Chondrocyte (in vitro differentiated cells): ENCODE results near the gene STX5. TPM values are rescaled to one million over a fixed set of nuclear protein-coding genes. Genes with fewer than 3 reads are reported as not detected.
A peak's percentile ranks its signal among the peaks of the same experiment; 100 is the strongest.
"Not testable (repeated sequence)": the region's sequence is repeated elsewhere in the genome, so short reads cannot be mapped to it uniquely, and the experiment has no call there.

Experiments used
- DNase-seq: peaks from one replicate; pipeline ENCODE4 v3.0.0; 2021; ENCODE audit warnings: mixed read lengths, low spot score
- H3K27ac Mint-ChIP-seq: one replicate; pipeline ENCODE4 v1.8.0; 2021; ENCODE audit warnings: mild to moderate bottlenecking, moderate library complexity, mixed read lengths; ENCODE audit not compliant: unreplicated experiment
- H3K27me3 Mint-ChIP-seq: 2 replicates; pipeline ENCODE4 v1.8.0; 2021; ENCODE audit warnings: low read depth, mixed read lengths
- H3K36me3 Mint-ChIP-seq: 2 replicates; pipeline ENCODE4 v1.8.0; 2021; ENCODE audit warnings: low read depth, mixed read lengths
- H3K4me1 Mint-ChIP-seq: 2 replicates; pipeline ENCODE4 v1.8.0; 2021; ENCODE audit warnings: low read depth, mild to moderate bottlenecking, mixed read lengths
- H3K4me3 Mint-ChIP-seq: one replicate; pipeline ENCODE4 v1.8.0; 2021; ENCODE audit warnings: mild to moderate bottlenecking, moderate library complexity, mixed read lengths; ENCODE audit not compliant: unreplicated experiment
- H3K9me3 Mint-ChIP-seq: 2 replicates; pipeline ENCODE4 v1.8.0; 2021; ENCODE audit warnings: low read depth, mixed read lengths
- CTCF ChIP-seq: fragments of 200-600 bp; sonication (generic); IDR thresholded peaks from 2 replicates; pipeline ENCODE4 v1.5.0; 2021; ENCODE audit warnings: antibody characterized with exemption, mild to moderate bottlenecking, moderate library complexity
- microRNA-seq: library from miRNA; unstranded; fragments of <30 nt; microRNA quantifications from one replicate; pipeline ENCODE4 v1.2.0, GENCODE V29; 2020; ENCODE audit warnings: borderline number of aligned reads
- total RNA-seq: library from RNA; stranded (reverse); gene quantifications from 3 replicates; pipeline ENCODE4 v1.2.1, GENCODE V29; 2021

Gene STX5
- total RNA-seq, 1 donor from 2014 or later = 45.5 TPM

GRCh38 chr11:62770778-62771143 is 61.1 kb downstream of the STX5 start:
- Mint-ChIP-seq H3K4me1 (peaks cover 23% of the 10 kb centered on the region), H3K27me3 (no peaks in the 10 kb centered on the region), H3K4me3 (peak overlapping the region; percentile 86), H3K9me3 (no peaks in the 10 kb centered on the region), H3K27ac (peak overlapping the region; percentile 96), H3K36me3 (peaks cover 7% of the 10 kb centered on the region)
- no peak for DNase-seq
- no peak for TF ChIP-seq CTCF

- Mint-ChIP-seq H3K4me1 (peaks cover 14% of the 10 kb centered on the region), H3K4me3 (peak overlapping the region; percentile 94)
- not testable (repeated sequence) for DNase-seq, H3K27ac Mint-ChIP-seq, H3K27me3 Mint-ChIP-seq, H3K36me3 Mint-ChIP-seq, H3K9me3 Mint-ChIP-seq
Observed at GRCh38 chr11:62760867-62761227, 71.0 kb downstream of the STX5 start.

- Mint-ChIP-seq H3K27ac (no peak overlapping the region), H3K36me3 (no peaks in the 10 kb centered on the region), H3K27me3 (no peaks in the 10 kb centered on the region), H3K4me3 (no peak overlapping the region), H3K9me3 (no peaks in the 10 kb centered on the region), H3K4me1 (peaks cover 25% of the 10 kb centered on the region)
- TF ChIP-seq CTCF = no peak
- no peak for DNase-seq
Observed at GRCh38 chr11:62757846-62758788, 73.7 kb downstream of the STX5 start.

Small RNA genes lying within 50 kb of the gene (microRNA-seq; reads per million reads assigned to microRNA genes)
- 2.8 reads per million for gene MIR6514
- gene MIR6748 = not detected

Other genes with a start within 250 kb of the STX5 start
- gene TUT1, start 240.5 kb downstream of the STX5 start, total RNA-seq = 9.6 to 15.2 TPM (median 11.8 TPM) in 3 replicates
- gene MTA2, start 230.2 kb downstream of the STX5 start, total RNA-seq = 81.7 to 89.3 TPM (median 83.0 TPM) in 3 replicates
- 55.2 to 76.6 TPM (median 58.9 TPM) in 3 replicates for gene EML3, start 219.3 kb downstream of the STX5 start, total RNA-seq
- 2.4 to 5.8 TPM (median 3.5 TPM) in 3 replicates for gene ROM1, start 218.8 kb downstream of the STX5 start, total RNA-seq
- gene B3GAT3, start 210.1 kb downstream of the STX5 start, total RNA-seq = 35.3 to 40.1 TPM (median 37.7 TPM) in 3 replicates
- gene GANAB, start 185.4 kb downstream of the STX5 start, total RNA-seq = 348 to 394 TPM (median 359 TPM) in 3 replicates
- gene INTS5, start 178.7 kb downstream of the STX5 start, total RNA-seq = 17.0 to 18.1 TPM (median 17.2 TPM) in 3 replicates
- 39.0 to 61.1 TPM (median 47.5 TPM) in 3 replicates for gene C11orf98, start 166.8 kb downstream of the STX5 start, total RNA-seq
- gene CSKMT, start 166.7 kb downstream of the STX5 start, total RNA-seq = 7.8 to 8.4 TPM (median 8.4 TPM) in 3 replicates
- 4.8 to 5.7 TPM (median 5.5 TPM) in 3 replicates for gene UQCC3, start 160.4 kb downstream of the STX5 start, total RNA-seq
- 2.8 to 8.3 TPM (median 4.2 TPM) in 3 replicates for gene LBHD1, start 159.8 kb downstream of the STX5 start, total RNA-seq
- 72.0 to 82.2 TPM (median 81.6 TPM) in 3 replicates for gene UBXN1, start 153.0 kb downstream of the STX5 start, total RNA-seq
- 0.20 to 0.51 TPM (median 0.21 TPM) in 3 replicates for gene LRRN4CL, start 142.5 kb downstream of the STX5 start, total RNA-seq
- gene BSCL2, start 124.6 kb downstream of the STX5 start, total RNA-seq = 36.6 to 76.0 TPM (median 43.2 TPM) in 3 replicates
- gene GNG3, start 124.4 kb downstream of the STX5 start, total RNA-seq = not detected in 3 replicates
- 43.6 to 53.8 TPM (median 45.6 TPM) in 3 replicates for gene HNRNPUL2, start 104.6 kb downstream of the STX5 start, total RNA-seq
- gene TTC9C, start 103.6 kb downstream of the STX5 start, total RNA-seq = 33.0 to 36.8 TPM (median 36.7 TPM) in 3 replicates
- gene ZBTB3, start 77.9 kb downstream of the STX5 start, total RNA-seq = 10.2 to 13.0 TPM (median 11.3 TPM) in 3 replicates
- gene POLR2G, start 70.5 kb downstream of the STX5 start, total RNA-seq = 75.9 to 77.8 TPM (median 77.0 TPM) in 3 replicates
- gene TAF6L, start 60.7 kb downstream of the STX5 start, total RNA-seq = 18.8 to 31.0 TPM (median 21.4 TPM) in 3 replicates
- gene TMEM179B, start 44.6 kb downstream of the STX5 start, total RNA-seq = 29.4 to 44.9 TPM (median 35.1 TPM) in 3 replicates
- gene TMEM223, start 40.0 kb downstream of the STX5 start, total RNA-seq = 11.4 to 16.2 TPM (median 14.7 TPM) in 3 replicates
- gene NXF1, start 26.6 kb downstream of the STX5 start, total RNA-seq = 51.3 to 69.5 TPM (median 52.4 TPM) in 3 replicates
- 0.65 TPM in 1 of 3 replicates, not detected in the others for gene TEX54, start 790 bp upstream of the STX5 start, total RNA-seq
- 26.4 to 27.9 TPM (median 27.3 TPM) in 3 replicates for gene WDR74, start 7.5 kb upstream of the STX5 start, total RNA-seq
- gene SLC3A2, start 48.8 kb upstream of the STX5 start, total RNA-seq = 125 to 380 TPM (median 374 TPM) in 3 replicates
- gene CHRM1, start 89.3 kb upstream of the STX5 start, total RNA-seq = not detected in 3 replicates
- gene SLC22A6, start 152.9 kb upstream of the STX5 start, total RNA-seq = not detected in 3 replicates
- not detected in 3 replicates for gene SLC22A8, start 183.8 kb upstream of the STX5 start, total RNA-seq